VCaP (cell line): Measurements from ENCODE around the gene ZNF639.

Experiments
- H3K27ac ChIP-seq: fragments of 450-650 bp; 2 replicates; pipeline ENCODE4 v1.5.1; 2017
- TF ChIP-seq, protein P1 (sequence below): fragments of 450-650 bp; conservative IDR thresholded peaks from 2 replicates; pipeline ENCODE4 v1.5.1; 2017; ENCODE audit warnings: mild to moderate bottlenecking, moderate library complexity

ZNF639 gene

DNA sequence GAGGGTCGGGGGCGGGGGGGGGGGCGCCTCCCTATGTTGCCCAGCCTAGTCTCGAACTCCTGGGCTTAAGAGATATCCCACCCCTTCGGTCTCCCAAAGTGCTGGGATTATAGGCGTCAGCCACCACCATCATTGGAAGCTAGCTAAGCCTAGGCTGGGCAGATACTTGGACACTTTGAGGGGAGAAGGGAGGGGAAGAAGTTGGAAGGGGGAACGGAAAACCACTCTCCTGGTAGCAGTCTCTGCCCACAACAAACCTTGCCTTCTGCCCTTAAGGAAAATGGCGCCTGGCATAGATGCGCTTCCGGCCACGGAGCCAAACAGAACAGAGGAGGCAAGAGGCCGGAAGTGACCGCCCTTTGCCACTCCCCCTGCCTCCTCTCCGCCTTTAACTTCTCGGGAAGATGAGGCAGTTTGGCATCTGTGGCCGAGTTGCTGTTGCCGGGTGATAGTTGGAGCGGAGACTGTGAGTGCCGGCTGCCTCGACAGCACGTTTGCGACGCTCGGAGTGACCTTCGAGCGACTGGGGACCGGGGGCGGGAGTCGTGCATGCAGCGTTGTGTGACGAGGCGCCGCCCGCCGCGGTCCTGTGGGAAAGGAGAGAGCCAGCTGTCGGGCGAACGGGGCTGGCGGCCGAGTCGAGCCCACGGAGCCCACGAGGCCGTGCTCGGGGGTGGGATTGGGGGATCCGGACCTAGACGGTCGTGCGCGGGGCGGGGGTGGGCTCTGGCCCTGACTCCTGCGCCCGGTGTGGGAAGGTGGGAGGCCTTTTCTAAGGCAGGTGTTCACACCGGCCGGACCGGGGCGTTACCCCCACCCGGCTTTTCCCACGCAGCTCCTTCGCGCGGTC, 24.7 kb downstream of the ZNF639 start, which contains the start of gene MFN1:
Gene MFN1 (plus strand): TSS at position 365 of the 850 bp plus-strand sequence. CDS start 1,143 bp downstream, outside the sequence.
- TF ChIP-seq, protein P1, sequence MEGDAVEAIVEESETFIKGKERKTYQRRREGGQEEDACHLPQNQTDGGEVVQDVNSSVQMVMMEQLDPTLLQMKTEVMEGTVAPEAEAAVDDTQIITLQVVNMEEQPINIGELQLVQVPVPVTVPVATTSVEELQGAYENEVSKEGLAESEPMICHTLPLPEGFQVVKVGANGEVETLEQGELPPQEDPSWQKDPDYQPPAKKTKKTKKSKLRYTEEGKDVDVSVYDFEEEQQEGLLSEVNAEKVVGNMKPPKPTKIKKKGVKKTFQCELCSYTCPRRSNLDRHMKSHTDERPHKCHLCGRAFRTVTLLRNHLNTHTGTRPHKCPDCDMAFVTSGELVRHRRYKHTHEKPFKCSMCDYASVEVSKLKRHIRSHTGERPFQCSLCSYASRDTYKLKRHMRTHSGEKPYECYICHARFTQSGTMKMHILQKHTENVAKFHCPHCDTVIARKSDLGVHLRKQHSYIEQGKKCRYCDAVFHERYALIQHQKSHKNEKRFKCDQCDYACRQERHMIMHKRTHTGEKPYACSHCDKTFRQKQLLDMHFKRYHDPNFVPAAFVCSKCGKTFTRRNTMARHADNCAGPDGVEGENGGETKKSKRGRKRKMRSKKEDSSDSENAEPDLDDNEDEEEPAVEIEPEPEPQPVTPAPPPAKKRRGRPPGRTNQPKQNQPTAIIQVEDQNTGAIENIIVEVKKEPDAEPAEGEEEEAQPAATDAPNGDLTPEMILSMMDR = no peak
- peak within 1 kb of the TSS; percentile 70 for H3K27ac ChIP-seq

DNA sequence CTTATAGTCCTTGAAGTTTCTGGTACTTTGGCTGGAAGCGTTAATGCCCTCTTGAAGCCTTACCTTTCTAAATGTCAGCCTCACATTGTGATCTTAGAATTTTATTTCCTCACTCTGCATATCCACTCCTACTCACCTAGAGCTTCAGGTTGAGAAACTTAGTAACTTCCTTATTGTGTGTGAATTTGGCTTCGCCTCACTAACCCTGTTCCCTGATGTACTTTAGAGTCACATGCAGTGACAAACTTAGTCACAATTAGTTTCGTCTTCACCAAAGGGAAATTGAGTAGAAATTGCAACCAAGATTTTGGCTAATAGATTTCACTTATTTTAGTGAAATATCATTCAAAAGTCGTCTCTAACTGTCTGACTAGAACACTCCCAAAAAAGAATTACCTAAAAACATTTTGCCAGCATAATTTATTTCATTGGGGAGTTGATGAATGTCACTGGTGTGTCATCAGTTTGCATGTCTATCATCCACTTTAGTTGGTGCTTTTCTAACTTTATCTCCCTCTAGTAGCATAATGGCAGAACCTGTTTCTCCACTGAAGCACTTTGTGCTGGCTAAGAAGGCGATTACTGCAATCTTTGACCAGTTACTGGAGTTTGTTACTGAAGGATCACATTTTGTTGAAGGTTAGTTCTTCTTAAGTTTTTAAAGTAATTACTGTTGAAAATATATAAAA, 25.6 kb downstream of the ZNF639 start:
- H3K27ac ChIP-seq = peak overlapping the region; percentile 70
- TF ChIP-seq, protein P1 = no peak

DNA sequence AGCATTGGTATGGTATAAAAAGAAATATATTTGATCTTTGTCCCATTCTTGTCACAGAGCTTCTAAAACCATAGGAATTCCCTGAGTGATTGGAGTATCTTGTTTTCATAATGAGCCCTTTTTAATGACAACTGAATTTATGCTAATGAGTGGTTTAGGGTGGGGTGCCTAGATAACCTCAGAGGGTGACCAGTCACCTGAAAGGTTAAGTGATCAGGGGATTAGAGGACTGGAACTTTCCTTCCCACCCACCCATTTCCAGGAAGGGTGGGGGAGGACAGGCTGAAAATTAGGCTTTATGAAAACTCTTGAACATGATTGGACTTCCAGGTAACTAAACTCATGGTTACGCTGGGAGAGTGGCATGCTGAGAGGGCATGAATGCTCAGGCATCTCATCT, 33.2 kb downstream of the ZNF639 start:
- TF ChIP-seq, protein P1 = no peak
- H3K27ac ChIP-seq = no peak overlapping the region

GRCh38 chr3:179363332-179363731, 40.5 kb downstream of the ZNF639 start:
- TF ChIP-seq, protein P1 = no peak
- no peak overlapping the region for H3K27ac ChIP-seq

GRCh38 chr3:179369621-179370020, 46.8 kb downstream of the ZNF639 start:
- no peak overlapping the region for H3K27ac ChIP-seq
- TF ChIP-seq, protein P1 = no peak

GRCh38 chr3:179373938-179374337, 51.1 kb downstream of the ZNF639 start:
- TF ChIP-seq, protein P1 = no peak
- no peak overlapping the region for H3K27ac ChIP-seq
